K562 (cell line): ENCODE measurements around the gene PRR35. TPM values are rescaled to one million over a fixed set of nuclear protein-coding genes. Genes with fewer than 3 reads are reported as not detected.

ENCODE experiments used
- BRD4 ChIP-seq: fragments of 200-600 bp; sonication (generic); IDR thresholded peaks from 2 replicates; pipeline ENCODE4 v1.6.1; 2017; ENCODE audit warnings: inconsistent platforms
- CREB1 ChIP-seq, 2 experiments: sonication (generic) in 1 of 2; formaldehyde crosslinking in 1 of 2; IDR thresholded peaks; 2 replicates each; pipeline versions ENCODE4 v1.6.1 to v1.8.0; 2012 to 2022; ENCODE audit warnings: inconsistent platforms in 1 of 2, mild to moderate bottlenecking in 1 of 2, missing genetic modification reagents in 1 of 2, moderate library complexity in 1 of 2
- DACH1 ChIP-seq: fragments of 450-650 bp; IDR thresholded peaks from 2 replicates; pipeline ENCODE4 v1.6.1; 2018; ENCODE audit not compliant: partially characterized antibody
- E2F3 ChIP-seq: fragments of 250-450 bp; sonication (Bioruptor Pico); IDR thresholded peaks from 2 replicates; pipeline ENCODE4 v1.4.0; 2020; ENCODE audit warnings: mild to moderate bottlenecking
- FOXP1 ChIP-seq: sonication (generic); formaldehyde crosslinking; IDR thresholded peaks from 2 replicates; pipeline ENCODE4 v1.8.0; 2022; ENCODE audit warnings: mild to moderate bottlenecking, missing genetic modification reagents
- HCFC1 ChIP-seq: IDR thresholded peaks from 2 replicates; pipeline ENCODE4 v1.6.1; 2012; ENCODE audit warnings: low read depth, low read length, improper control_type of control experiment
- MAFG ChIP-seq: fragments of 450-650 bp; conservative IDR thresholded peaks from 2 replicates; pipeline ENCODE4 v1.6.1; 2016; ENCODE audit warnings: missing genetic modification characterization, missing compliant biosample characterization
- MYBL2 ChIP-seq, 2 experiments: fragments of 450-650 bp in 1 of 2; sonication (generic) in 1 of 2; formaldehyde crosslinking in 1 of 2; IDR thresholded peaks; 2 replicates each; pipeline versions ENCODE4 v1.6.1 to v1.8.1; 2017 to 2022; ENCODE audit warnings: borderline replicate concordance in 1 of 2, inconsistent platforms in 1 of 2, low read depth in 1 of 2, mild to moderate bottlenecking in 1 of 2, missing genetic modification reagents in 1 of 2, moderate library complexity in 1 of 2
- POLR2G ChIP-seq: fragments of 200-400 bp; formaldehyde crosslinking; IDR thresholded peaks from 2 replicates; pipeline ENCODE4 v1.6.1; 2017; ENCODE audit warnings: low read depth, mild to moderate bottlenecking, antibody characterized with exemption, low read length, moderate library complexity
- PRMT5 ChIP-seq: sonication (generic); formaldehyde crosslinking; IDR thresholded peaks from 2 replicates; pipeline ENCODE4 v1.5.0; 2020; ENCODE audit warnings: missing genetic modification reagents
- SIN3B ChIP-seq: fragments of 450-650 bp; IDR thresholded peaks from 2 replicates; pipeline ENCODE4 v1.6.1; 2017; ENCODE audit warnings: low read depth, mild to moderate bottlenecking, moderate library complexity
- ZNF354B ChIP-seq: fragments of 250-450 bp; sonication (Bioruptor Pico); IDR thresholded peaks from 2 replicates; pipeline ENCODE4 v1.4.0; 2020
- polyA plus RNA-seq, 8 experiments: library from polyadenylated mRNA; depleted of rRNA in 4 of 8; stranded (reverse) in 5 of 8; unstranded in 3 of 8; fragments of >200 nt; fragmentation: Nextera tagmentation in 2 of 8; fragmentation: Illumina TruSeq in 1 of 8; extraction: Ambion mirVana in 2 of 8; extraction: Trizol in 1 of 8; gene quantifications; 2 replicates each; pipeline versions ENCODE4 v1.2.1 to v1.2.3, GENCODE V29; 2011 to 2014; ENCODE audit warnings: inconsistent platforms in 1 of 8, missing spikeins in 1 of 8
- total RNA-seq, 7 experiments: library from RNA; depleted of rRNA in 6 of 7; stranded (reverse); fragments of >200 nt in 6 of 7; fragmentation: Illumina TruSeq in 2 of 7; extraction: Trizol in 2 of 7; gene quantifications; 2 replicates each; pipeline versions ENCODE4 v1.2.1 to v1.2.3, GENCODE V29; 2011 to 2021; ENCODE audit warnings: low replicate concordance in 1 of 7
- TF ChIP-seq, protein P1 (sequence below): sonication (generic); formaldehyde crosslinking; IDR thresholded peaks from 2 replicates; pipeline ENCODE4 v1.9.0; 2022; ENCODE audit warnings: mild to moderate bottlenecking, missing genetic modification reagents
- TF ChIP-seq, protein P2 (sequence below): fragments of 250-450 bp; sonication (Bioruptor Pico); IDR thresholded peaks from 2 replicates; pipeline ENCODE4 v1.5.0; 2021; ENCODE audit warnings: mild to moderate bottlenecking, borderline replicate concordance
- TF ChIP-seq, protein P3 (sequence below): sonication (generic); formaldehyde crosslinking; IDR thresholded peaks from 2 replicates; pipeline ENCODE4 v1.8.0; 2023; ENCODE audit warnings: missing genetic modification reagents, mild to moderate bottlenecking, borderline replicate concordance
- TF ChIP-seq, protein P4 (sequence below): fragments of 250-450 bp; sonication (Bioruptor Pico); IDR thresholded peaks from 2 replicates; pipeline ENCODE4 v1.8.0; 2022; ENCODE audit warnings: moderate library complexity, mild to moderate bottlenecking, inconsistent platforms

PRR35 gene
- total and polyA plus RNA-seq, 9 of the 15 experiments (the other 6 are each of a cell fraction or from before 2014, with no cell fraction given) = 0.17 to 0.45 (median 0.21) TPM; not detected in 5

DNA sequence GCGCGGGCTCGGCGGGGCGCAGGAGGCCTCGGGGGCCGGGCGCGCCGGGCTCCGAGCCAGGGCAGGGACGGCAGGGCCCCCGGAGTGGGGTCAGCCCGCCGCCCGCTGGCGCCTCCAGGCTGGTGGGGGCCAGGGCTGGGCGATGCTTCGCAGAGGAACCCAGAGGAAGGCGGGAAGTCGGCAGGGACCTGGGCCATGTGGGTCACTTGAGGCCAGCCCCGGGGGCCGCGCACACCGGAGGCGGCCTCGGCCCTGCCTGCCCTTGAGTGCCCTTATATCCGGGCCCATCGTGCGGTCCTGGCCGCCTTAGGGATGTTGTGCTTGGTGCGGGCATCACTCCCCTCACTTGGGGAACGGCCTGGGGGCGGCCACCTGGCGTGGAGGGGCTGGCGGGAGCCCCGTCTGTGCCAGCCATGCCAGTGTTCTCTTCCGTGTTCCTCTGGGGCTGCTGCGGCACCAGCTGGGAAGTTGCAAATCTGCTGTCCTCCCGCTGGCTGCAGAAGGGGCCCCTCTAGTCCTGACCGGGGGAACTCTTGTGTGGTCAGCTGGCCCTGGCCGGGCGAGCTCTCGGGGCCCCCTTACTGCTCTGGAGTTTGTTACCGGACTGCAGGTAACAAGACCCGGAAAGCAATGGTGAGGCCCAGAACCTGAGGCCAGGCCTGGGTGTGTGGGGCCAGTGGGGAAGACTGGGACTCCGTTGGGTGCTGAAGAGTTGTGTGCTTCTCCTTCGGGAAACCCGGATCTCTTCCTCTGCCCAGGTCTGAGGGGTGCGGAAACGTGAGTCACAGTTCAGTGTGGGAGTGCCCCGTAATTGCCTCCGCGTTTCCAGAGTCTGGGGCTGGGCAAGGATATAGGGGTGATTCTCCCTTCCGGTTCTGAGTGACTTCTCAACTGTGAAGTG is 31.8 kb upstream of the PRR35 start (continued):
- TF ChIP-seq, protein P1, sequence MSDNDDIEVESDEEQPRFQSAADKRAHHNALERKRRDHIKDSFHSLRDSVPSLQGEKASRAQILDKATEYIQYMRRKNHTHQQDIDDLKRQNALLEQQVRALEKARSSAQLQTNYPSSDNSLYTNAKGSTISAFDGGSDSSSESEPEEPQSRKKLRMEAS (CRISPR knock-in tag) = peak; percentile 52
- TF ChIP-seq, protein P2, sequence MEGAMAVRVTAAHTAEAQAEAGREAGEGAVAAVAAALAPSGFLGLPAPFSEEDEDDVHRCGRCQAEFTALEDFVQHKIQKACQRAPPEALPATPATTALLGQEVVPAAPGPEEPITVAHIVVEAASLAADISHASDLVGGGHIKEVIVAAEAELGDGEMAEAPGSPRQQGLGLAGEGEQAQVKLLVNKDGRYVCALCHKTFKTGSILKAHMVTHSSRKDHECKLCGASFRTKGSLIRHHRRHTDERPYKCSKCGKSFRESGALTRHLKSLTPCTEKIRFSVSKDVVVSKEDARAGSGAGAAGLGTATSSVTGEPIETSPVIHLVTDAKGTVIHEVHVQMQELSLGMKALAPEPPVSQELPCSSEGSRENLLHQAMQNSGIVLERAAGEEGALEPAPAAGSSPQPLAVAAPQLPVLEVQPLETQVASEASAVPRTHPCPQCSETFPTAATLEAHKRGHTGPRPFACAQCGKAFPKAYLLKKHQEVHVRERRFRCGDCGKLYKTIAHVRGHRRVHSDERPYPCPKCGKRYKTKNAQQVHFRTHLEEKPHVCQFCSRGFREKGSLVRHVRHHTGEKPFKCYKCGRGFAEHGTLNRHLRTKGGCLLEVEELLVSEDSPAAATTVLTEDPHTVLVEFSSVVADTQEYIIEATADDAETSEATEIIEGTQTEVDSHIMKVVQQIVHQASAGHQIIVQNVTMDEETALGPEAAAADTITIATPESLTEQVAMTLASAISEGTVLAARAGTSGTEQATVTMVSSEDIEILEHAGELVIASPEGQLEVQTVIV (CRISPR knock-in tag) = no peak
- TF ChIP-seq BRD4 (no peak), POLR2G (peak; percentile 69), MAFG (no peak), FOXP1 (CRISPR knock-in tag) (0 out of 2 replicates have a peak, but pooled peaks have one; percentile 40), PRMT5 (CRISPR knock-in tag) (0 out of 2 replicates have a peak, but pooled peaks have one; percentile 31), ZNF354B (CRISPR knock-in tag) (no peak), CREB1 (IDR thresholded peaks at IDR 0.05) (no peak), CREB1 (CRISPR knock-in tag; IDR thresholded peaks at IDR 0.05) (0 out of 2 replicates have a peak, but pooled peaks have one; percentile 30), HCFC1 (no peak), E2F3 (CRISPR knock-in tag) (peak; percentile 39; the same call in 1 of the 2 replicates), MYBL2 (IDR thresholded peaks at IDR 0.05; ENCODE audit: low read depth) (no peak), MYBL2 (CRISPR knock-in tag; IDR thresholded peaks at IDR 0.05; ENCODE audit: borderline replicate concordance) (0 out of 2 replicates have a peak, but pooled peaks have one; percentile 39), SIN3B (no peak), DACH1 (no peak)
- TF ChIP-seq, protein P3, sequence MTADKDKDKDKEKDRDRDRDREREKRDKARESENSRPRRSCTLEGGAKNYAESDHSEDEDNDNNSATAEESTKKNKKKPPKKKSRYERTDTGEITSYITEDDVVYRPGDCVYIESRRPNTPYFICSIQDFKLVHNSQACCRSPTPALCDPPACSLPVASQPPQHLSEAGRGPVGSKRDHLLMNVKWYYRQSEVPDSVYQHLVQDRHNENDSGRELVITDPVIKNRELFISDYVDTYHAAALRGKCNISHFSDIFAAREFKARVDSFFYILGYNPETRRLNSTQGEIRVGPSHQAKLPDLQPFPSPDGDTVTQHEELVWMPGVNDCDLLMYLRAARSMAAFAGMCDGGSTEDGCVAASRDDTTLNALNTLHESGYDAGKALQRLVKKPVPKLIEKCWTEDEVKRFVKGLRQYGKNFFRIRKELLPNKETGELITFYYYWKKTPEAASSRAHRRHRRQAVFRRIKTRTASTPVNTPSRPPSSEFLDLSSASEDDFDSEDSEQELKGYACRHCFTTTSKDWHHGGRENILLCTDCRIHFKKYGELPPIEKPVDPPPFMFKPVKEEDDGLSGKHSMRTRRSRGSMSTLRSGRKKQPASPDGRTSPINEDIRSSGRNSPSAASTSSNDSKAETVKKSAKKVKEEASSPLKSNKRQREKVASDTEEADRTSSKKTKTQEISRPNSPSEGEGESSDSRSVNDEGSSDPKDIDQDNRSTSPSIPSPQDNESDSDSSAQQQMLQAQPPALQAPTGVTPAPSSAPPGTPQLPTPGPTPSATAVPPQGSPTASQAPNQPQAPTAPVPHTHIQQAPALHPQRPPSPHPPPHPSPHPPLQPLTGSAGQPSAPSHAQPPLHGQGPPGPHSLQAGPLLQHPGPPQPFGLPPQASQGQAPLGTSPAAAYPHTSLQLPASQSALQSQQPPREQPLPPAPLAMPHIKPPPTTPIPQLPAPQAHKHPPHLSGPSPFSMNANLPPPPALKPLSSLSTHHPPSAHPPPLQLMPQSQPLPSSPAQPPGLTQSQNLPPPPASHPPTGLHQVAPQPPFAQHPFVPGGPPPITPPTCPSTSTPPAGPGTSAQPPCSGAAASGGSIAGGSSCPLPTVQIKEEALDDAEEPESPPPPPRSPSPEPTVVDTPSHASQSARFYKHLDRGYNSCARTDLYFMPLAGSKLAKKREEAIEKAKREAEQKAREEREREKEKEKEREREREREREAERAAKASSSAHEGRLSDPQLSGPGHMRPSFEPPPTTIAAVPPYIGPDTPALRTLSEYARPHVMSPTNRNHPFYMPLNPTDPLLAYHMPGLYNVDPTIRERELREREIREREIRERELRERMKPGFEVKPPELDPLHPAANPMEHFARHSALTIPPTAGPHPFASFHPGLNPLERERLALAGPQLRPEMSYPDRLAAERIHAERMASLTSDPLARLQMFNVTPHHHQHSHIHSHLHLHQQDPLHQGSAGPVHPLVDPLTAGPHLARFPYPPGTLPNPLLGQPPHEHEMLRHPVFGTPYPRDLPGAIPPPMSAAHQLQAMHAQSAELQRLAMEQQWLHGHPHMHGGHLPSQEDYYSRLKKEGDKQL (CRISPR knock-in tag) = no peak
- TF ChIP-seq, protein P4, sequence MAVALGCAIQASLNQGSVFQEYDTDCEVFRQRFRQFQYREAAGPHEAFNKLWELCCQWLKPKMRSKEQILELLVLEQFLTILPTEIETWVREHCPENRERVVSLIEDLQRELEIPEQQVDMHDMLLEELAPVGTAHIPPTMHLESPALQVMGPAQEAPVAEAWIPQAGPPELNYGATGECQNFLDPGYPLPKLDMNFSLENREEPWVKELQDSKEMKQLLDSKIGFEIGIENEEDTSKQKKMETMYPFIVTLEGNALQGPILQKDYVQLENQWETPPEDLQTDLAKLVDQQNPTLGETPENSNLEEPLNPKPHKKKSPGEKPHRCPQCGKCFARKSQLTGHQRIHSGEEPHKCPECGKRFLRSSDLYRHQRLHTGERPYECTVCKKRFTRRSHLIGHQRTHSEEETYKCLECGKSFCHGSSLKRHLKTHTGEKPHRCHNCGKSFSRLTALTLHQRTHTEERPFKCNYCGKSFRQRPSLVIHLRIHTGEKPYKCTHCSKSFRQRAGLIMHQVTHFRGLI = no peak
